G401 (cell line): Measurements from ENCODE around the gene FAM219A. TPM values are rescaled to one million over a fixed set of nuclear protein-coding genes. Genes with fewer than 3 reads are reported as not detected.

Source experiments
- DNase-seq: peaks from one replicate; pipeline ENCODE4 v3.0.0-alpha.2; 2015; ENCODE audit warnings: low spot score
- in situ Hi-C: cut with HindIII; loops from 2 replicates; pipeline ENCODE4 v1.10.0; 2016; ENCODE audit warnings: low sequenced_read_pairs, mixed read lengths
- total RNA-seq: library from RNA; depleted of rRNA; stranded (reverse); fragments of >200 nt; shearing (Covaris generic); gene quantifications from 2 replicates; pipeline ENCODE4 v1.2.3, GENCODE V29; 2014

The FAM219A gene
- total RNA-seq, 1 experiment from 2014 or later, result 5.2 TPM

DNA sequence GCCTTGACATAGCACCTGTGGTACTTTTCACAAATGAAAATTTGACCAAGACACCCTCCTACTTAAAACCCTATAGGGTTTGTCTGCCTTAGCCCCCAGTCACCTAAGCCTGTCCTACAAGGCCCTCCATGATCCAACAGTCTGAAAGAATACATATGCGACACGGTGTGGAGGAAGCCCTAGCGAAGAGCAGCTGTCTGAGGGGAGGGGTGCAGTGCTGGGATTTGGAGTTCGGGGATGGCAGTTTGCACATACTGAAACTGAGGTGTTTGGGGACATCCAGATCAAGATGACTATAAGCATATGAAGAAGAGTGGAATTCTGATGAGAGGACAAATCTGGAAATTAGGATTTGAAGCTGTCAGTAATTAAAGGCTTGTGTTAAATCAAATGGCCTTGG is 74.5 kb downstream of the FAM219A start:
- in situ Hi-C loops, result no loop called here
- DNase-seq, result no peak

DNA sequence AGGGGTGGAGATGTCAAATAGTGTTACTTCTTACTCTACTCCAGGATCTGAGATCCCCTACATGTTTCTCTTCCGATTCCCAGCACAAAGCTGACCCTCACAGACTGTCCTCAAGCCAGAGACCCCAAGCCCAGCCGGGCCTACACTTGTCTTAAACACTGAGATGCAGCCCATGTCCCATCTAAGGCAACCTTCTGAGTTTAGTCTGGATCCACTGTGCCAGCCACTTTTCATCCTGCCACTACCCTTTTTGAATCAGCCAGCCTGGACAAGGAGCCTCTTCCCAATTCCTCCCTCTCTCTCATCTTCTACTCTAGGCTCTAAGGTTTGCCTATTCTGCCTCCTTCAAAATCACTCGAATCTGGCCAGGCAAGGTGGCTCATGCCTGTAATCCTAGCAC is 75.5 kb downstream of the FAM219A start:
- in situ Hi-C loops, result no loop called here
- DNase-seq, result no peak

DNA sequence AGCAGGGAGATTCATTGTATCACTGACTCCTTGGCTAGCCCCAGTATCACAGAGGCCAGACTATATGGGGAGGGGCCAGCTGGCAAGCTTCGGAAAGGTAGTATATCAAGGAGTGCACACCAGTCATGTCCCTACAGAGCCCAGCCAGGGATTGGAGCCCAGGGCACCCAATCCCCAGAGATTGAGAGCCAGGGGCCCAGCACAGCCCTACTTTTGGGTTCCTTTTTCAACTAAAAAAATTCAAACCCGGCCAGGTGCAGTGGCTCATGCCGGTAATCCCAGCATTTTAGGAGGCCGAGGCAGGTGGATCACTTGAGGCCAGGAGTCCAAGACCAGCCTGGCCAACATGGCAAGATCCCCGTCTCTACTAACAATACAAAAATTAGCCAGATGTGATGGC is 76.3 kb downstream of the FAM219A start:
- DNase-seq, result no peak
- in situ Hi-C loops, result no loop called here

DNA sequence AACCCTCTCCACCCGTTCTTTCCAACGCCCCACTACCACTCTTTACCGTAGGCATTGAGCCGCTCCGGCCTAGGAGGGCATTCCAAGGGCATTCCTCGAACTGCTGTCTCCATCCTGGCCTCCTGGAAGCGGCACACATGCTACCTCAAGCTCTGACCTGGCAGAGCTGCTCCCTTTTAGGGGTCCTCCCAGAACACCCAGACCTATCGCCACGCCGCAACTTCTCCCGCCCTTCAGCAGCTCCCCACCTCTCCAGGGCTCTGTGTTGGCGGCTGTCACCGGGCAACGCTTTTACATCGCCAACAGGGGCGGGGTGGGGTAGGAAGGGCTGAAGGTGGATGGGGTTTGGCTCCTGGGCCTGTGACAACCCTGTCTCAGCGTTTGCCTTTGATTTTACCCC is 77.0 kb downstream of the FAM219A start:
- in situ Hi-C loops, result no loop called here
- peak; percentile 38 for DNase-seq

DNA sequence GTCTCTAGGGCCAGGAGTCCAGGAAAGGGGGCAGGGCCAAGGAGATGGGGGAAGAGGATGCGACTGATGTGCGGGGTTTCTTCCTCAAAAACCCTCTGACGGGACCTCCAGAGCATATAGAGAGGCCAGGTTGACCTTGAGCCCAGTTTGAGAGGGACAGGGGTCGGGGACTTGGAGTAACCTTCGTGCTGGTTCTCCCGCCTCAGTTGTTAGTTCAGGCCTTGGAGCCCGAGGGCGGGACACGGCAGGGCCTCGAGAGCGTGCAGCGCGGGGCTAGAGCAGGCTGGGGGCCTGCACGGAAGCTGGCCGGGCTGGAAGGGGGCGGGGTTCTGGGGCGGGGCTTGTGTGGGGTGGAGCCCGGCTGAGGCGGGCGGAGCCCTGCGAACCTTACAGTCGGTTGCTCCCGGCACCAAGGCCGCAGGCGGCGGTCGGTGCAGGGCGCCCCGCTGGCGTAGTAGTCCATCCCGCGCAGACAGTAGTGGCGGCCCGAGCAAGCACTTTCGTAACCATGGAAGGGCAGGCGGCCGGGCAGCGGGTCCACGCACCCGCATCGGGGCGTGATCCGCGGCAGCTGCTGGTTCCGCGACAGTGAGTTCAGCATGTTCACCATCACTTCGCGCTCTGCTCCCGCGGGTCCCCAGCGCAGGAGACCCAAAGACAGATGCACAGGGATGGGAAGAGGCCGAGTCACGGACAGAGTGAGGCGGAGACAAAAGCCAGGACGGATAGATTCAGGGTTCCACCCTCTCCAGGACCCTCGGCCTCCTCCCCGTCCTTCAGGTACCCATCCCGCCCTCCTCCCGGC is 77.7 kb downstream of the FAM219A start:
- in situ Hi-C loops, result no loop called here
- peak; percentile 78 for DNase-seq

DNA sequence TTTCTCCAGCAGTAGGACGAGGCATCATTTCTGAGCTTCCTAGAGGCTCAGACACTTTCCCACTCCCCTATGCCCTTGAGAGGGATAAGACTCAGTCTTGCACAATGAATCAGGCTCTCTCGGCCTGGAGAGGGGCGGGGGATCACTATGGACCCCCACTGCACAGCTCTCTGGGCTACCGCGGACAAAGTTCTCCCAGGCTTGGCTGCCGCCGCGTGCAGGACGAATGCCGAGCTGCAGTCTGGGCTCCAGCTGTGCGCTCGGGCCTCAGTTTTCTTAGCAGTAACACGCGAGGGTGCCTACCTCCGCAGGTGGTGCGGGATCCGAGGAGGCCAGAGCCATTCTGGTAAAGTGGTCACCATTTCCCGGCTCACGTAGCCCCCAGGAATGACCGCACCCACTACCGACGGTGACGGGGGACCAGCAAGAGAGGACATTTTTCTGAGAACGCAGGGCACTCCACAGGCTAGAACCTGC is 78.3 kb downstream of the FAM219A start:
- no peak for DNase-seq
- in situ Hi-C loops, result no loop called here

DNA sequence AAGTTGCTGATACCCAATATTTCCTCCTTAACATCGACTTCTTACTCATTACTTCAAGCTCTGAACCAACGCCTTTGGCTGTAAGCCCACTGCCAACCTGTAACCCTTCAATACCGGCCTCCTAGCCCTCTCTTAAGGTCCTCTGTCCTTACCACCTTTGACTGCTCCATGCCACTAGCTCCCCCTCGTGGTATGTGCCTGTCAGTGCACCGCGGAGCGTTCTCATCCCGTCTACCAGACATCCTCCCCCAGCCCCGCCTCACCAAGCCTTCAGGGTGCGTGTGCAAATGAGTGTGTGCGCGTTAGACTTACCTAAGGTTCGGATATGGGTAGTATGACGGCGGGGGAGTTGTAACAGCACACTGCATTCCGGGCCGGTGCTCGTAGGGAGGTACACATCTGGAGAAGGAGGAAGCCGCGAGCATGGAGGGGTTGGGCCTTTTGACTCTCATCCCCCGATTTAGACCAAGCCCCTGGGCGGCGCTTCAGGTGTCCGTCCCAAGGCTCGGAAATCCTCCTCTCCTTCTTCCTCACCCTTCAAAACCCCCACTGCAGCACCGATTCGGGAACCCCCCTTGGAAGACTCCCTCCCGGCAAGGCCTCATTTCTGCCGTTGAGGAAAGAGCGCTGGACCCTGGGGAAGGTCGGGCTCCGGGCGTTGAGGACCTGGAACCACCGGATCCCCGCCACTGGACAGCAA is 78.9 kb downstream of the FAM219A start:
- DNase-seq, result peak; percentile 69
- in situ Hi-C loops, result no loop called here

DNA sequence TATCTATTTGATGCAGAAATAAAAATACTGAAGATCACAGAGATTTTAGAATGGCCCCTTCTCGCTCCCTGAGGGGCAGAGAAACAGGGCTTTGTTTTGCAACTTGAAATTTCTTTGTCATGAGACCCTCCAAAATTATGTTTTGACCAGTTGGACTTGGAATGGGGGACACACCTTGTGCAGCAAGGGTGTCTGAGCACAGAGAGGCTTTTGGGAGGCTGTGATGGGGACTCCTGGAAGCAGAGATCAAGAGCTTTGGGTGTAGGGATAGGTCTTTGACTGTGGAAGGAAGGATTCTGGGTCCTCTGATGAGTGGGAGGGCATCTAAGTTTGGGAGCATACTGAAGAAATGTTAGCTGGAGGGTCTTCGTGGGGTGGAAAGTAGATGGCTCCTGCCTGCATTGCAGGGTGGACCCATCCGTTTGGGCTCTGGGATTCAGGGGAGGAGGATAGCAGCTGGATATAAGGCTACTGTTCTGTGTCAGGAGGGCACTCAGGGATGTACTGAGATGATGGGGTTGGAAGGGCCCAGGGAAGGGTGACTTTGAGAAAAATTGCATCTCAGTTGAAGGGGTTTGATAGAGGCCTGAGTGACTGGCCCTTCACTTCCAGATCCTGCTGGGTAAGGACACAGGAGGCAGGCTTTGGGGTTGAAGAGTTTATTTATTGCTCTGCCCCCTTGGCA is 79.9 kb downstream of the FAM219A start:
- in situ Hi-C loops, result no loop called here

DNA sequence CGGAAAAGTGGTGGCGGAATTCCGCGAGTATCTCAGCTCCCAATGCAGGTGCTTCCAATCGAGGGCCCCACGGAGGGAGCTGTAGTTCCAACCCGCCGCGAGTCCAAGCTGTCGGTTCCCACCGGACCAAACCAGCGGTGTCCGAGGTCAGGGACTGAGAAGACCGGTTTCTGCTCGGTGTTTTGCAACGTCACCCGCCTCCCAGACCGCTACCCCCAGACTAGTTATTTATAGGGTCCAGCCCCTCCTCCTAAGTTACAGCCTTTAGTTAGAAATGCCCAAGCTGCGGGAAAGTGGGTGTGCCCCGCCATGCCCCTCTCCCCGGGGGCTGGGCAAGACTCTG is 81.0 kb downstream of the FAM219A start:
- no peak for DNase-seq
- in situ Hi-C loops, result no loop called here

More for the DNA sequence above, 79.9 kb downstream of the FAM219A start:
- DNase-seq, result no peak

DNA sequence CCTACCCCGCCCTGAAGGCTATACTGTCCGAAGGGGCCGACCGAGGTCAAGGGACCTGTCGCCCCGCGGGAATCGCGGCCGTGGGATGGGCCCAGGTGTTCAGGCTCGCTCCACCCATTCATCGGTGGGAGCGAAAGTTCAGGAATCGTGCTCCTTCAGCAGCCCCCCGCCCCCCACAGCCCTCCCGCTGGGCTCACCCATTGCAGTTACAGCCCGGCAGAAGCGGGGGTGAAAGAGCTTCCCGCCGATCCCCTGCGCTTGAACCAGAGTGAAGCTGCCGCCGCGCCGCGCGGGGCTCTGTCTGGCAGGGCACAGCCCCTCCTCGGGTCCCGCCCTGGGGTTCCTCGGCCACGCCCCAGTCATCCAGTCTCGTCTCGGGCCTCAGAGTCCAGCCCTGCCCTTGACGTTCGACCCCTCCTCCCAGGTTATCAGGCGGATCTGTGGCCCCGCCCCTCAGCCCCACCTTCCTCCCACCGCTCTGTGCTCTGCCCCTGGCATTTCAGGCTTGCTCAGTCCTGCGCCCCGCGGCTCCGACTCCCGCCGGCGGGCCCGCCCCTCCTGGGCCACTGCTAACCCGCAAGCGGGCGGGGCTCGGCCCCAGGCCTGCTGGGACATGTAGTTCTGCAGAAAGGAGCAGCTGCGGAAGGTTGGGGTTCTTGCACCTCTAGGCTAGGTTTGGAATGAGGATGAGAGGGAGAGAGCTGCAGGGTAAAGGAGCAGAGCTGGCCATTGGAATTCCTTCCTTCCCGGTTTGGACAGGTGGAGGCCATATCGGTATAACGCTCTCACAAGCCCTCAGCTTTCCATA is 81.6 kb downstream of the FAM219A start, which contains the start of gene MYORG:
TSS of gene MYORG (minus strand) at position 303 of the 808 bp plus-strand sequence. CDS start 3,955 bp downstream, outside the sequence.
- DNase-seq, result peak; percentile 94
- in situ Hi-C loops, result no loop called here

DNA sequence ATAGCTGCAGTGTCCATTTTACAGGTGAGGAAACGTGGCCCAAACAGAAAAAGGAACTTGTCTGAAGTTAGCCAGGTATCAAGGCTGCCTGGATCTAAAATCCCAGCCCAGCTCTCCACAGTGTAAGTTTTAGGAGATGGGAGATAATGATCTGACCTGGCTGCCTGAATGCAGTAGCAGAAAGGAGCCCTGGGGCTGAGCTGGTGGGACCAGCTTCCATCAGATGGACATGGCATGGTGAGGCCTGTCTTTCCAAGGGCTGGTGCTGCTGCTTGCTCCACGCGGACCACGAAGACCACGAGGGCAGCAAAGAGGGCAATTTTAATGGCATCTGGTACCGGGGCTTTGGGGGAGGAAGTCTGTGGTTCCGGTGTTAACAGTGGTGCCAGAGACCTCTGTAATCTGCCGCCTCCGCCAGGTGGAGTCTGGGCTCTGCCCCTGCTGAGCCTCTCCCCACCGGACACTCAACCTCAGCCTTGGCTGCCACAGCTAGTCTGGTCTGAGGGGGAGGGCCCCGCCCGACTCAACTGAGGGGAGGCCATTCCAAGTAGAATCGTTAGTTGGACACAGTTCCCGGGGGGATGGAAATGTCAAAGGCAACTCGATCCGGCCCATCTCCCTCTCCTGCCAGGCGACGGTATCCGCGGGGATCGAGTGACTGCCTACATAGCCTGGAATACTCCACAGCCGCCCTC is 82.3 kb downstream of the FAM219A start:
- in situ Hi-C loops, result no loop called here
- peak; percentile 46 for DNase-seq

DNA sequence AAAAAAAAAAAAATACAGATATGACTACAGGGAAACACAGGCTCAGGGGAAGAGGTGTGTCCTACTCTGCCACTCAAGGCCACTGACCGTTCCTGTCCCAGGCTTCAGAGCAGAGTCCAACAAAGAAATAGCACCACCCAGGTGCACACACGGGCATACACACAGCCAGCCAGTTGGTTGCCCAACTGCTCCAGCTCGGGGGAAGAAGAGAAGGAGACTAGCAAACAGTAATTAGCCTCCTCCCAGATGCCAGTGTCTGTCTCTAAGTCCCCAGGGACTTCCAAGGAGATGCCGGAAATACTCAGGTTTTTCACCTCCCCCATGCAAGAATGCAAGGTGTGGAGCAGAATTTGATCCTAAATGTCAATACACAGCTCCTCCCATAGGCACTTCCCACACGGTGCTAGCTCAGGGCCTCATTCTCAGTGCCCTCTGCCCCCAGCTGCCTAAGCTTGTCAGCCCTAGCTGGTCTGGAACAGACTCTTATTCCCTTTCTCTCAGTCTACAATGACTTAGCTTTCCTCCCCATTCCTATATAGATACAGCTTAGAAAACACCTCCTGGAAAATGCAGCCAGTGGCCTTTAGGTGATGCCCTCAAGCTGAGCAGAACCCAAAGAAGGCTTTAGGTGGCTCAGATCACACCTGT is 83.3 kb downstream of the FAM219A start:
- in situ Hi-C loops, result no loop called here
- DNase-seq, result no peak

DNA sequence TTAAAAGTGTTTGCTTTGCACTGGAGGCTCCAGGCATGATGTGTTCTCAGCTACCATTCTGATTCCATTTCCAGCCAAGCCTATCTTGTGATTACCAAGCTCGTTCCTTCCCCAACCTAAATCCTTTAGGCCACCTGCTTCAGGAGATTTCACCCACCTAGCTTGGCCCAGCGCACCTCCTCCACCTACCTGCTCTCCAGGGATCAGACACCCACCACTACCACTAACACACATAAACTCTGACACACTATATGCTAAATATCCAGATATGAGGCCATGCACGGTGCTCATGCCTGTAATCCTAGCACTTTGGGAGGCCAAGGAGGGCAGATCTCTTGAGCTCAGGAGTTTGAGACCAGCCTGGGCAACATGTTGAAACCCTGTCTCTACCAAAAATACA is 84.0 kb downstream of the FAM219A start:
- DNase-seq, result no peak
- in situ Hi-C loops, result no loop called here

DNA sequence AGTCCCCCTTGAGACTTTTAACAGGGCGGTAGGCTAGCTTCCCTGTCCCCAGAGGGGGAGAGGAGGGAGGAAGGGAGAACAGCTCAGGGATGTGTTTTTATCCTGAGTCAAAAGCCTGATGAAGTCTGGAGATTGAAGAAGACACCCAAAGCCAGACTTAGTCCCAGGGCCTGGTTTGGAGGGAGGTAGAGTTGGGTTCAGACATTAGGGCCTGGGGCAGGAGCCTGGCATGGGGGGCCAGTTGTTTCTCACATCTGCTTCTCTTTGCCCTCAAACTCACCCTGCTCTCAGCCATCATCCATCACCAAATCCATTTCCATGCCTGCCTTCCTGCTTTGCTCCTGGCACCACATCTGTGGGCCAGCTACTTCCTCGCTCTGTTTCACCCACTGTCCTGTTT is 84.6 kb downstream of the FAM219A start:
- no peak for DNase-seq
- in situ Hi-C loops, result no loop called here

DNA sequence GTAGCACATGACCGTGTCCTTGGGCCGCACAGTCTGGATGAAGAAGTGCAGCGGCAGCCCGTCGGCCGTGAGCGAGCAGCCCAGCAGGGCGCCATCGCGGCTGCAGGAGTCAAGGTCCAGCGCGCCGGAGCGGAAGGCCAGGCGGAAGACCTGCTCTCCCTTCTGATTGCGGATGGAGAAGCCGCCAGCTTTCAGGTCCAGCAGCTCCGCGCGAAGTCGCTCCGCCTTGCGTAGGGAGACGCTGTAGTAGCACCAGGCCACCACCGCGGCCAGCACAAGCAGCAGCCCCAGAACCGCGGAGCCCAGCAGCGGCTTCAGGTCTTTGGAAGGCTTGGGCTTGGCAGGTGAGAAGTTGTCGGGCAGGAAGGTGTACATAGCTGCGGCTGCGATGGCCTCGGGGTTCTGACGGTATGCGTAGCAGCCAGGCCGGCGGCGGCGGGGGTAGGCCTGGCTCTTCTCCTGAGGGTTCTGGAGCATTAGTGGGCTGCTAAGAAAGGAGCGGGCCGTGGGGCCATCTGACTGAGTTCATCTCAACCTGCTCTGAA is 85.8 kb downstream of the FAM219A start:
- peak; percentile 25 for DNase-seq
- in situ Hi-C loops, result no loop called here

DNA sequence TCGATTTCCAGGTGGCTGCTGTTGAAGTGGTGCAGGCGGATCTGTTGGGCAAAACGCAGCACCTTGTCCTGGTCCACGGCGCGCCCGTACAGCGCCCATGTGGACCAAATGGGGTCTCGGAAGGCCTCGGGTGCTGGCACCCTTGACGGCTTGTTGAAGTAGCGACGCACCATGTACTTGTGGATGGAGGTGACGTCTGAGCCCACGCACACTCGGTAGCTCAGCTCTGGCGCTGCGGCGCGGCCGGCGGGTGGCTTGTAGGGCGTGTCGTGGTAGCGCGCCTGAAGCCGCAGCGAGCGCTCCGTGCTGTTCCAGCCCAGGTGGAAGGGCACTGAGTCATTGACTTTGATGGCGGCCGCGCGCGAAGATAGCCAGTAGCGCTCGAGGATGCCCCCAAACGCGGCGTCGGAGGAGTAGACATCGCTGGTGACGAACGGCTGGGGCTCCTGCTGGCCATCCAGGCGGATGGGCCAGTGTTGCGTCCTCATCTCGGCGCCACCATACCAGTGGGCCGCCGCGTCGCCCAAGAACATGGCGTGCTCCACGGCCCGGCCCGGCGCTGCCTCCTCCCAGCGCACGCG is 86.4 kb downstream of the FAM219A start:
- DNase-seq, result no peak
- in situ Hi-C loops, result no loop called here

DNA sequence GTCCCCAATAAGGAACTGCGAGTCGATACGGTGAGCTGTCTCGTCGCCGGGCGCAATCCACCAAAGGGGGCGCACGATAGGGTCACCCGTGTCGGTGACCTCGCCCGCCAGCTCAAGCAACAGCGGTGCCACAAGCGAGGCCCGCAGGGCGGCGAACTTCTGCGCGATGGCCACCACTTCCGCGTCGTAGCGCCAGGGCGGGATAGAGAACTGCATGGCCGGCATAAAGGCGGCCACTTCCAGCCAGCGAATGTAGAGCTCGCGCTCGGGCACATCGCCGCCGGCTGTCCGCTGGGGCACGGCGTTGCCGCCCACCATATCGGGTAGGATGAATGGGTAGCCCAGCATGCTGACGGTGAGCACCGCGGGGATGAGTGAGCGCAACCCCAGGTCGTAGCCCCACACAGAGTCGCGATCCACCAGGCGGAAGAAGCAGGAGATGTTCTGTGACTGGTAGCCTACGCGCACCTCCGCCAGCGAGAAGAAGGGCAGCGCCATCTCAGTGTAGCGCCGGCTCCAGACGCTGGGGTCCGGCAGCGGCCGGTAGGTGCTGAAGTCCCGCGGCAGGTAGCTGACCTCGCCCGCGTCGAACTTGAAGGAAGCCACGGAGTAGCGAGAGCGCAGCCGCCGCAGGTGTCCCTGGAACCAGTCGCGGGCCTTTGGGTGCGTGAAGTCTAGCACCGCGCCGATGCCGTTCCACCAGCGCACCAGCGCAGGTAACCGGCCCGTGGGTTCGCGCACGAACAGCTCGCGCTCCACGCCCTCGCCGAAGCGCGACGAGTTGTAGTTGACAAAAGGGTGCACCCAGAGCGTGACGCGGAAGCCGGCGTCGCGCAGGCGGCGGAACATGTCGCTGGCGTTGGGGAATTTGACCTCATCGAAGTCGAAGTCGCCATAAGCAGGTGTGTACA is 87.1 kb downstream of the FAM219A start:
- no peak for DNase-seq
- in situ Hi-C loops, result no loop called here
